Glutamatergic neuron (in vitro differentiated cells): Measurements from ENCODE around the gene RGS6. TPM values are rescaled to one million over a fixed set of nuclear protein-coding genes. Genes with fewer than 3 reads are reported as not detected.

Source experiments
- DNase-seq: peaks from one replicate; pipeline ENCODE4 v3.0.0; 2022
- H3K27ac Mint-ChIP-seq: one replicate; pipeline ENCODE4 v1.8.0; 2020; ENCODE audit warnings: mild to moderate bottlenecking, mixed read lengths, inconsistent platforms; ENCODE audit not compliant: unreplicated experiment
- H3K27me3 Mint-ChIP-seq: one replicate; pipeline ENCODE4 v1.8.0; 2020; ENCODE audit warnings: mild to moderate bottlenecking, moderate library complexity, mixed read lengths, inconsistent platforms; ENCODE audit not compliant: unreplicated experiment
- H3K36me3 Mint-ChIP-seq: one replicate; pipeline ENCODE4 v1.8.0; 2020; ENCODE audit warnings: mild to moderate bottlenecking, mixed read lengths, inconsistent platforms; ENCODE audit not compliant: unreplicated experiment
- H3K4me1 Mint-ChIP-seq: one replicate; pipeline ENCODE4 v1.8.0; 2020; ENCODE audit warnings: mild to moderate bottlenecking, low read depth, mixed read lengths, inconsistent platforms; ENCODE audit not compliant: unreplicated experiment
- H3K4me3 Mint-ChIP-seq: one replicate; pipeline ENCODE4 v1.8.0; 2020; ENCODE audit warnings: mild to moderate bottlenecking, mixed read lengths, inconsistent platforms; ENCODE audit not compliant: unreplicated experiment
- H3K9me3 Mint-ChIP-seq: one replicate; pipeline ENCODE4 v1.8.0; 2020; ENCODE audit warnings: mild to moderate bottlenecking, moderate library complexity, mixed read lengths, inconsistent platforms; ENCODE audit not compliant: unreplicated experiment
- total RNA-seq: library from RNA; stranded (reverse); fragmentation: NEBNext Ultra II Directional; extraction: Animal tissue kit (Norgen Biotek cat#: 25700); gene quantifications from one replicate; pipeline ENCODE4 v1.2.1, GENCODE V29; 2021; ENCODE audit not compliant: unreplicated experiment
- TF ChIP-seq, protein P1 (sequence below): fragments of 200-600 bp; sonication (generic); IDR thresholded peaks from one replicate; pipeline ENCODE4 v1.5.0; 2021; ENCODE audit not compliant: partially characterized antibody, unreplicated experiment

The RGS6 gene
- total RNA-seq, 1 donor from 2014 or later: 1.2 TPM

DNA sequence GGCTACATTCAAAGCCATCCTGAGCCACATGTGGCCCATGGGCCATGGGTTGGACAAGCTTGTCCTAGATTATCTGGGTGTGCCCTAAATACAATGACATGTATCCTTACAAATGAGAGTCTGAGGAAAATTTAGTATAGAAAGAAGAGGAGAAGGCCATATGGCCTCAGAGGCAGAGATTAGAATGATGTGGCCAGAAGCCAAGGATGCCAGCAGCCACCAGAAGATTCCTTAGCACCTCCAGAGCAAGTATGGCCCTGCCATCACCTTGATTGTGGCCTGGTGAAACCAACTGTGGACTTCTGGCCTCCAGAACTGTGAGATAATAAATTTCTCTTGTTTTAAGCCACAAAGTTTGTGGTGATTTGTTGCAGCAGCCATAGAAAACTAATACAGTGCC is 436.9 kb downstream of the RGS6 start:
- Mint-ChIP-seq H3K36me3 (no peaks in the 10 kb centered on the region), H3K4me3 (no peak overlapping the region), H3K4me1 (no peaks in the 10 kb centered on the region), H3K27ac (no peak overlapping the region), H3K27me3 (no peaks in the 10 kb centered on the region), H3K9me3 (no peaks in the 10 kb centered on the region)
- DNase-seq: no peak
- TF ChIP-seq, protein P1, sequence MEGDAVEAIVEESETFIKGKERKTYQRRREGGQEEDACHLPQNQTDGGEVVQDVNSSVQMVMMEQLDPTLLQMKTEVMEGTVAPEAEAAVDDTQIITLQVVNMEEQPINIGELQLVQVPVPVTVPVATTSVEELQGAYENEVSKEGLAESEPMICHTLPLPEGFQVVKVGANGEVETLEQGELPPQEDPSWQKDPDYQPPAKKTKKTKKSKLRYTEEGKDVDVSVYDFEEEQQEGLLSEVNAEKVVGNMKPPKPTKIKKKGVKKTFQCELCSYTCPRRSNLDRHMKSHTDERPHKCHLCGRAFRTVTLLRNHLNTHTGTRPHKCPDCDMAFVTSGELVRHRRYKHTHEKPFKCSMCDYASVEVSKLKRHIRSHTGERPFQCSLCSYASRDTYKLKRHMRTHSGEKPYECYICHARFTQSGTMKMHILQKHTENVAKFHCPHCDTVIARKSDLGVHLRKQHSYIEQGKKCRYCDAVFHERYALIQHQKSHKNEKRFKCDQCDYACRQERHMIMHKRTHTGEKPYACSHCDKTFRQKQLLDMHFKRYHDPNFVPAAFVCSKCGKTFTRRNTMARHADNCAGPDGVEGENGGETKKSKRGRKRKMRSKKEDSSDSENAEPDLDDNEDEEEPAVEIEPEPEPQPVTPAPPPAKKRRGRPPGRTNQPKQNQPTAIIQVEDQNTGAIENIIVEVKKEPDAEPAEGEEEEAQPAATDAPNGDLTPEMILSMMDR: no peak

DNA sequence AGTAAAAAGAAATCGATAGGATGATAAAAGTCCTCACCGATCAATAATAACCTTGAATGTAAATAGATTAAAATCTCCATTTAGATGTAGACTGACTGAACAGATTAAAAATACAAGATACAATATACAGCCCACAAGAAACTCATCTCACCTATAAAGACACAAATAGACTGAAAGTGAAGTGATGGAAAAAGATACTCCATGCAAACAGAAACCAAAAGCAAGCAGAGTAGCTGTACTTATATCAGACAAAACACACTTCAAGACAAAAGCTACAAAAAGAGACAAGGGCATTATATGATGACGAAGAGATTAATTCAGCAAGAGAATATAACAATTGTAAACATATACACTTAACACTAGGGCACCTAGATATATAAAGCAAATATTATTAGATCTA is 444.8 kb downstream of the RGS6 start:
- peaks cover 1% of the 10 kb centered on the region for H3K9me3 Mint-ChIP-seq
- no peak overlapping the region for H3K27ac Mint-ChIP-seq
- no peaks in the 10 kb centered on the region for H3K27me3 Mint-ChIP-seq
- TF ChIP-seq, protein P1: no peak
- no peak for DNase-seq
- H3K36me3 Mint-ChIP-seq: no peaks in the 10 kb centered on the region
- no peak overlapping the region for H3K4me3 Mint-ChIP-seq
- H3K4me1 Mint-ChIP-seq: no peaks in the 10 kb centered on the region

DNA sequence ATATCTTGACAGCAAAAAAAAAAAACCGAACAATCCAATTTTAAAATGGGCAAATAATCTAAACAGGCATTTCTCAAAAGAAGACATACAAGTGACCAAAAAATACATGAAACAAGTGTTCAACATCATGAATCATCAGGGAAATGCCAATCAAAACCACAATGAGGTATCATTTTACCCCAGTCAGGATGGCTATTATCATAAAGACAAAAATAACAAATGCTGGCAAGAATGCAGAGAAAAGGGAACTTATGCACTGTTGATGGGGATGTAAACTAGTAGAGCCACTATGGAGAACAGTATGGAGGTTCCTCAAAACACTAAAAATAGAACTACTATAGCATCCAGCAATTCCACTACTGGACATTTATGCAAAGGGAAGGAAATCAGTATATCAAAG is 448.2 kb downstream of the RGS6 start:
- H3K27ac Mint-ChIP-seq: no peak overlapping the region
- no peak overlapping the region for H3K4me3 Mint-ChIP-seq
- H3K4me1 Mint-ChIP-seq: no peaks in the 10 kb centered on the region
- no peaks in the 10 kb centered on the region for H3K27me3 Mint-ChIP-seq
- H3K9me3 Mint-ChIP-seq: no peaks in the 10 kb centered on the region
- H3K36me3 Mint-ChIP-seq: no peaks in the 10 kb centered on the region
- TF ChIP-seq, protein P1: no peak
- DNase-seq: no peak

DNA sequence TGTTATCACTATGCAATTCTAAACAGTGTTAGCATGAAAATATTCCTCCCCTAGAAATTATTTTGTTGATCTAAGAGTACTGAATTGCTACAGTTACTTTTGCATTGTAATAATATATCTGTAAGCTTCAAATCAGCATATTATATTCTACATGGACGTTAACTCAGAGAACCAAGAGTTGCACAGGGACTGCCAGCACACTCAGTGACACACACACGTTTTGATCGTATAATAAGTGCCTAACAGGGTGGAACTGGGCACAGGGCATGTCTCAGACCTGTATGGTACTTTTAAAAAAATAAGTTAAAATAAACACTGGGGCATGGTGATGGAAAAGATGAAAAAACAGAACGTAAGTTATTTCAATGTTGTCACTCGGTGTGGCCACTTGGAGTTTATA is 451.6 kb downstream of the RGS6 start:
- no peaks in the 10 kb centered on the region for H3K9me3 Mint-ChIP-seq

DNA sequence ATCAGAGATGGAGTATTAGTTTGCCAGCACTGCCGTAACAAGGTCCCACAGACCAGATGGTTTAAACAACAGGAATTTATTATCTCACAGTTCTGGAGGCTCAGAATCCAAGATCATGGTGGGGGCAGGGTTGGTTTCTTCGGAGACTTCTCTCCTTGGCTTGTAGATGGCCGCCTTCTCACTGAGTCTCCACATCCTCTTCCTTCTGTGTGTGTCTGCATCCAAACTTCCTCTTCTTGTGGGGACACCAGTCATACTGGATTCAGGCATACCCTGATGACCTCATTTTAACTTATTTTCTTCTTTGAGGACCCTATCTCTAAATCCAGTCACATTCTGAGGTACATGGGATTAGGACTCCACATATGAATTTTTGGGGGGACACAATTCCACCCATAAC is 455.5 kb downstream of the RGS6 start:
- H3K9me3 Mint-ChIP-seq: no peaks in the 10 kb centered on the region
- no peaks in the 10 kb centered on the region for H3K27me3 Mint-ChIP-seq
- H3K36me3 Mint-ChIP-seq: no peaks in the 10 kb centered on the region
- no peak for DNase-seq
- H3K4me3 Mint-ChIP-seq: no peak overlapping the region
- H3K4me1 Mint-ChIP-seq: no peaks in the 10 kb centered on the region
- H3K27ac Mint-ChIP-seq: no peak overlapping the region
- TF ChIP-seq, protein P1: no peak

More for the DNA sequence above, 451.6 kb downstream of the RGS6 start:
- no peak for DNase-seq
- no peaks in the 10 kb centered on the region for H3K36me3 Mint-ChIP-seq
- no peaks in the 10 kb centered on the region for H3K27me3 Mint-ChIP-seq
- H3K4me1 Mint-ChIP-seq: no peaks in the 10 kb centered on the region
- H3K4me3 Mint-ChIP-seq: no peak overlapping the region
- no peak overlapping the region for H3K27ac Mint-ChIP-seq
- TF ChIP-seq, protein P1: no peak
